T-helper 9 cell (primary cell): Measurements from ENCODE around the gene EIPR1.
"Not testable (repeated sequence)": the region's sequence is repeated elsewhere in the genome, so short reads cannot be mapped to it uniquely, and the experiment has no call there.

ENCODE experiments used
- DNase-seq: peaks from one replicate; pipeline ENCODE4 v3.0.0-alpha.2; 2020

EIPR1 gene

DNA sequence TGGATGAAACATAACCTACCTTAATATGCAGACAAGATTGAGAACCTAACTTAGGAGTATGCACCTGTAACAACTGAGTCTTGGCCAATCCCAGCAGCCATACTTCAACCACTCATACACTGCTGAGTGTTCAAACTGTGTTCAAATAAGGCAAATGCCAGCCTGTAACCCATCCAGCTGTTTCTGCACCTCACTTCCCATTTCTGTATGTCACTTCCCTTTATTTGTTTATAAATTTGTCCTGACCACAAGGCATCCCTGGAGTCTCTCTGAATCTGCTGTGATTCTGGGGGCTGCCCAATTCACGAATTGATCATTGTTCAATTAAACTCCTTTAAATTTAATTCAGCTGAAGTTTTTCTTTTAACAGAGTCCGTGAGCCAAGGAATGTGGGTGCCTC lies 20.2 kb downstream of the EIPR1 start:
- not testable (repeated sequence) for DNase-seq

DNA sequence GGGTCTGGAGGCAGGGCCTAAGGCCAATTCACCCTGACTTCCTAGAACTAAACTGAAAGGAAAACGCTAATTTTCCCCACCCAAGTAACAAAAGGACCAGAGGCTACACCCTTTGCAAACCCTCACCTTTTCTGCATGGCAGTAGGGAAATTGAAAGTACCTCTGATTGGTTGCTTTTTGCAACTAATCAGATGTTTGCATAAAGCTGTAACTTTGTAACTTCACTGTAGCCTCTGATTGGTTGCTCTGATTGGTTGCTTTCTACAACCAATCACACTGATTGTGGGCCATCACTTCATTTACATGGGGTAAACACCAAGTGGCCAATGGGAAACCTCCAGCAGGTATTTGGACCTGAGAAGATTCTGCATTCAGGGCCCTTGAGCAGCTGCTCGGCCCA lies 20.8 kb downstream of the EIPR1 start:
- no peak for DNase-seq

DNA sequence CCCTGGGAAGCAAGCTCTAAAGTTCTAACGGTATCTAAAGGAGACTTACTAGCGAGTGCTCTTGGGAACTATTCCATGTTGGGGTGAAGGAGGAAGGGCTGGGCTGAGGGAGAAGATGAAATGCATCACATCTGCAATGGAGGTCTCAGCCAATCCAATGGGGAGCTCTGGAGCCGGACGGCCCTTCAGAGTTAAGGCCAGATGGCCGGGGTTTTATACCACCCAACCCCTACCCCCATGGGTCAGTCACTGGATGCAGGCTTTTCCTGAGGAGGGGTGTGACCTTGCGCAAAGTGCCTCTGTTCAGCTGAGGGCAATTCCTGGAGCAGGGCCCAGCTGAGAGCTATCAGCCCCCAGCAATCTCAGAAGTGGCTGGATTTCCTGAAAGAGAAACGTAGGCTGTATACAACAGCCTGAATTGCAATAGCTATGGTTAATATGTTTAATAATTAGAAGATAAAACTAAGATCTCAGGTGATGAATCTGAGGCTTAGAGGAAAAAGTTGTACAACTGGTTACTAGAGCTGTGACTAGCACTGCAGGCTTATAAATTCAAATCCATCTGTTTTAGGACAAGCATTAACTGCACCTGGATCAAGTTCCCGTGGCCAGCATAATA lies 21.6 kb downstream of the EIPR1 start:
- DNase-seq, result no peak

DNA sequence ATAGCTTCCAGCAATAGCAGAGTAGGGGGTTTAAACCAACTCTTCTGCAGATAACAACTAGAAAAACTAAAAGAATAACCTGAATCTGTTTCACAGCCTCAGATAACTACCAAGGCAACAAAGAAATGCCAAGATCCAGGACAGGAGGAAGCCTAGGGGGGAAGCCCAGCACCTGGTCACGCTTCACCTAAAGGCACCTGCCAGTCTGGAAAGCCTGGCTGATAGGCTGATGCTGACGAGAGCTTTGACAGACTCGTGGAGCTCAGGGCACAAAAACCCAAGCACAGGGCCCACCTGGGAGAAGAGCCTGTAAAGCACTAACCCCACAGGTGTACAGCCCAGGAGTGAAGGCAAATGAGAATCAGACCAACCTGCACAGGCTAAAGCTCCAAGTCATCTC lies 22.6 kb downstream of the EIPR1 start:
- DNase-seq, result no peak

DNA sequence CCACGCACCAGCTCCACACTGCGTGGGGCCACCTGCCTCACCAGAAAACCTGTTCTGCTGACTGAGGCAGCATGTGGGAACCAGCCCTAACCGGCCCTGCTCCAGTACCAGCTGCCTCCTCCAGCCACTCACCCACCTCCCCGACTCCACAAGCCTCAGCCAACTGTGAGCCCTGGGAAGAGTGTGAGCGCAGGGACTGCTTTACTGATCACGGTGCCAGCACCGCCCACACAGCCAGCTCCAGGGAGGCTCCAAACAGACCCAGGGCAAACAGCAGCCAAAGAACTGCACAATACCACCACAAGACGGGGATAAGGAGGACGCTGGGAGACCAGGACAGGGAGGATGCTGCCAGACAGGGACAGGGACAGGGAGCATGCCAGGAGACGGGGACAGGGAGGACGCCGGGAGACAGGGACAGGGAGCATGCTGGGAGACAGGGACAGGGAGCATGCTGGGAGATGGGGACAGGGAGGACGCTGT lies 28.4 kb downstream of the EIPR1 start:
- DNase-seq, result no peak

DNA sequence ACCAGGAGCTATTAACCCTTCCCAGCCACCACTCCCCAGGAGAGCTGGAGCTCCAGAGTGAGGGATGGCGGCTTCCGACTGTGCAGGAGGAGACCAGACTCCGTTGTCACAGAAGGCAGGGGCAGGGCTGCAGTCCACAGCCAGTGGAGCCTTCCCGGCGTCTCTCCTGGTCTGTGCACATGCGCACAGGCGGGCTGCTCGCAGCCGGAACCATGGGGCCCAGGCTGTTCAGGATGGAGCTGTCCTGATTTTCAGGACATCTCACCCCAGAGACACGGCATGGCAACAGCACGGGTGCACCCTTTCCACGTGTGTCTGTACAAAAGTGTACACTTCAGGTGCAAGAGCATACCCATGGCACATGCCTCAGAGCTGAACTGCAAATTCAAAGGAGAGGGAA lies 28.9 kb downstream of the EIPR1 start:
- no peak for DNase-seq

DNA sequence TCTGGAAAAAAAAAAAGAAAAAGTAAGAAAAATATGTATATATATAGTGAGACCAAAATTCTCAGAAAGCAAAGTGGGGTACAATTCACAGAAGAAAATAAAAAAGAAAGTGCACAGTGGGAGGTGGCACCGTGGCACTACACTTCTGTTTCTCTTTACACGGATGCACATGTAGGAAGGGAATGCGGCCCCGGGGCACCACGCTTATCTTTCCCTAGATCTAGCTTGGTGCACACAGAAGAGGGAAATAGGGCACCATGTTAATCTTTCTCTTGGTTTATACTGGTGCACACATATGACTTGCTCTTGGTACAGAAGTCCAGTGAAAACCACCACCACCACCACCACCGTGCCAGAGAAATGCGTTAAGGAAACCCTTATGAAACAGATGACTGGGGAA lies 32.0 kb downstream of the EIPR1 start:
- no peak for DNase-seq

DNA sequence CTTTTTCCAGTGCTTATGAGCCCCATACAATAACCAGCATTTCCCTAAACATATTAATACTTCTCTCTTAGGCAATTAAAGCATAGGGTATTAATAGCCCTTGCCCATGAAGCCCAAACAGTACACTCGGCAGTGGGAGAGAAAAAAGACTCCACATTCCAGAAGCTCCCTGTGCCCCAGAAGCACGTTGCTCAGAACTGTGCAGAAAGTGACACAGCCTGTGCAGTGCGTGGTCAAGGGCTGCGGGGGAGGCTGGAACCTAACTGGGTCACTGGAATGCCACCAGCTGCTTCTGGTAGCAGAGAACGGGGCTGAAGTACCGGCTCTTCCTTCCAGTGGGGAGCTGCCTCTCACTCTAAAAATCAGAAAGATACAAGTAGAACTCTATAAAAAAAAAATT lies 32.7 kb downstream of the EIPR1 start:
- DNase-seq, result no peak

DNA sequence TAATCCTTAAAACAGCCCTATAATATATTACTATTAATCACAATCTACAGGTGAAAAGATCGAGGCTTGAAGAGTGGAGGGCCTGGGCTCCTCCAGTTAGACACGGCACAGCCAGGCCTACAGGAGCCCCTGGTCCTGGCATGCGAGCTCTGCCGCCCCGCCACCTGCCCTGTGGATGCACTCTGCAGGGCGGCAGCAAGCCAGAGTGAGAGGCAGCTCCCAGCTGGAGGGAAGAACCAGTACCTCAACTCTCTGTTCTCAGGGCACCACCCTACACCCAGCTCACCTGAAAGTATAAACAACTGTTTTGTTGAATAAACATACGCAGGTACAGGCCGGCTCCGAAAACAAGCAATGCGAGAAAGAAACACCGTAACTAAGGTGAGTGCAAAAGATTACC lies 34.6 kb downstream of the EIPR1 start:
- no peak for DNase-seq

DNA sequence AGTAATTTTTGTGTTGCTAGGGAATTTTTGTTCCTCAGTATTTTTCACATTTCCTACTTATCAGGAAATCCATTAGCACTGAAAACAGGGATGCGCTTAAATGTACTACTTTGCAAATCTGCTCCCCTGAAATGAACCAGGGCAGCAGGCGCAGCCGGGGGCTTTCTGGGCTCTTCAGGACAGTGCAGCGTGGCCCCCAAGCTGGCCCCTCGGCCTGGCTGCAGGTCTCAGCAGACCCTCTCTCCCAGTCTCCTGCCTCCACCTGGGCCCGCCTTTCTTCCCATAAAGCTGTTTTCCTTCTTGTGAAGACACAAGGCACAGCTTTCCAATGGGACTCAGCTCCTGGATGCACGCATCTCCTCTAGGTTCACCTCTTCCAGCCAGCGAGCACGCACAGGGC lies 35.3 kb downstream of the EIPR1 start:
- no peak for DNase-seq

DNA sequence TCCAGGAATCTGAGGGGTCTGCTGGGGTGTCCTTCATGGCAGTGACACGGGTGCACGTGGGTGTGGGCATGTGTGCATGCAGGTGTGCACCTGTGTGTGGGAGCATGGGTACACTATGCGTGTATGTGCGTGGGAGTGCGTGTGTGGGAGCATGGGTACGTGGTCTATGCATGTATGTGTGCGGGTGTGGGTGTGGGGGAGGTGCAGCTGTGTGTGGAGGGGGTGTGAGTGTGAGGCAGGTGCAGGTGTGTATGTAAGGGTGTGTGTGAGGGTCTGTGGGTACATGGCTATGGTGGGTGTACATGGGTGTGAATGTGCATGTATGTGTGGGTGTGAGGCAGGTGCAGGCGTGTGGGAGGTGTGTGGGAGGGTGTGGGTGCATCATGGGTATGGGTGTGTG lies 36.3 kb downstream of the EIPR1 start:
- no peak for DNase-seq

DNA sequence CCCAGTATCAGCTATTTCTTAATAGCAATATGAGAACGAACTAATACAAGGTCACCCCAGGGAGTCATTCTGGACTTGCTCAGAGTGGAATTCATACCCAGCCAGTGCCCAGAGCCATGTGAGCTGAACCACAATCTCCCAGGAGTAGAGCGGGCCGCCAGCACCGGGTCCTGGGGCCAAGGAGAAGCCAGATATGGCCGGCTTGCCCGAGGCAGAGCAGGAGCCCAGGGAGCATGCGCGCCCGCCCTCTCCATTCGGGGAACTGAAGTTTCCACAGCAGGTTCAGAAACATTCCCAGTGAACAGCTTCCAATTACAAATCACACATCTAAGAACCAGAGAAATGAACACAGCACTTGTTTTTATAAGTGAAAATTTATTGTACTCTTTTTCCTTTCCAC lies 37.5 kb downstream of the EIPR1 start:
- DNase-seq, result no peak

DNA sequence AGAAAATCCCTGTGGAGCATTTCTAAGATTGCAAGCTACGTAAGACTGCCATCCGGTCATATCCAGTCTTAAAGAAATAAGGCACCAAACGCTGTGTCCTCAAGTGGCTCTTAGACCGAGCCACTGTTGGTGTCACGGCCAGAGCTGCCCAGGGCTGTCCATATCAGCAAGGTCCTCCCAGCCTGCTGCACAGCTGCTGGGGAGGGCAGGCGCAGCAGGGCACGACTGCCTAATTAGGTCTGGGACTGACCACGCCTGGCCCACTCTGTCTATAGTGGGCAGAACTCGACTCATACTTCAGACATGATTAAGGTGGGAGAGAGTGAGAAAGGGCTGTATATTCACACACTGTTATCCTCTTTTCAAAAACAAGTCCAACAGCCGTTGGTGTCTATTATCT lies 39.3 kb downstream of the EIPR1 start:
- no peak for DNase-seq

DNA sequence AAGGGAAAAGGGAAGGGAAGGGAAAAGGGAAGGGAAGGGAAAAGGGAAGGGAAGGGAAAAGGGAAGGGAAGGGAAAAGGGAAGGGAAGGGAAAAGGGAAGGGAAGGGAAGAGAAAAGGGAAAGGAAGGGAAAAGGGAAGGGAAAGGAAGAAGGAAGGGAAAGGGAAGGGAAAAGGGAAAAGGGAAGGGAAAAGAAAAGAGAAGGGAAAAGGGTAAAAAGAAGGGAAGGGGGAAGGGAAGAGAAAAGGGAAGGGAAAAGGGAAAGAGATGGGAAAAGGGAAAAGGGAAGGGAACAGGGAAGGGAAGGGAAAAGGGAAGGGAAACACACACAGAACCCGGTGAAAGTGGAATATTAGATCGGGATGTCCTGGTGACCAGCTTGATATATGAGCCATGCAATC lies 40.8 kb downstream of the EIPR1 start:
- no peak for DNase-seq

DNA sequence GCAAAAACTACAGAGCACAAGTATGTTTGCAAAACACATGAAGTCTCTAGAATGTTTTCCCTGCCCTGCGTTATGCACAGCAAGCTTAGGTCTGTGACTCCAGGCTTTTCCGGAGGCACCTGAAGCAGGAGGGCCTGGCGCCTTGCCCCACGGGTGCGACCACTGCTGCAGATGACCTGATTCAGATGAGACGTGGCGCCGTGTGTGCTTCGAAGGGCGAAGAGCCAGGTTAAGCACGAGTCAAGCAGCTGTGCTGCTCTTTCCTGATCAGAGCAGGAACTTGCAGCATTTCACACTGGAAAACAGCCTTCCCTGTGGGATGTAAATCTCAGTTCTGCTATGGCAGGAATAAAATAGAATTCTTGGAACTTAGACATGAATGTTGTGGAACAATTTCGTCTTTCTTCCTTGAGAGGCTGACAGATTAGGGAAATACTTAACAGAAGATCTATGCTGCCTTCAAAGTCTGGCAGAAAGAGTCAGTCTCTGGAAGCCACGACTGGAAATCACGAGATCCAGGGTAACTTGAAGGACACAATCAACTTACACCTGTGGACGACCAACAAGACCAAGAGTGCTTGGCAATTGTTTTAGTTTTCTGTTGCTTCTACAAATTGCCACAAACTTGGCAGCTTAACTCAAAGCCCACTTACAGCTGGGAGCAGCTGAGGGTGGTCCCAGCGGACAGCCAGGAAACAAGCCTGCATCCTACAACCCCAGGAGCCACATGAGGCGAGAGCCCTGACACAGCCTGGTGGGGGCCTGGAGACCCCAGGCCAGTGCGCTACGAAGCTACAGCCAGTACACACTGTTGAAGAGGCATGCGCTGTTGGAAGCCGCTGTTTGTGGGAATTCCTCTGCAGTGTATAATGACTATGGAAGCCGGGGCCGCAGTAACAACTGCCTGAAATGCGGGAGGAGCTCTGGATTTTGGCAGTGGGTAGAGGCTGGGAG lies 42.9 kb downstream of the EIPR1 start:
- DNase-seq, result no peak

DNA sequence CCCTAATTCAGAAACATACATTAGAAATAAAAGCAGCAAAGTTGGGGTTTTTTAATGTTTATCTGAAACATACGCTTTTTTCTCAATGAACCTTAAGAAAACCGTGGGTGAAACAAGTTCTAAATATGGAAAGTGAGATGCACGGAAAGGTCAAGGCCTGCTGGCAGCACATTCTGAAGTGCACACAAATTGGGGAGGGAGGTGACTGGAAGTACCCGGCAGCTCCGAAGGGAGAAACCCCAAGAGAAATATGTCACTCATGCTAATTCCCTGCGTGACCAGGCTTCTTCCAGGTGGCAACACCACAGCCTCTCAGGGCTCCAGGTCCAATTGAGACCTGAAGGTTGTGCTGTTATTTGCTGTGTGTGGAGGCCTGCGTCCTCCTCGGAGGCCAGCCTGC lies 45.5 kb downstream of the EIPR1 start:
- DNase-seq, result no peak

DNA sequence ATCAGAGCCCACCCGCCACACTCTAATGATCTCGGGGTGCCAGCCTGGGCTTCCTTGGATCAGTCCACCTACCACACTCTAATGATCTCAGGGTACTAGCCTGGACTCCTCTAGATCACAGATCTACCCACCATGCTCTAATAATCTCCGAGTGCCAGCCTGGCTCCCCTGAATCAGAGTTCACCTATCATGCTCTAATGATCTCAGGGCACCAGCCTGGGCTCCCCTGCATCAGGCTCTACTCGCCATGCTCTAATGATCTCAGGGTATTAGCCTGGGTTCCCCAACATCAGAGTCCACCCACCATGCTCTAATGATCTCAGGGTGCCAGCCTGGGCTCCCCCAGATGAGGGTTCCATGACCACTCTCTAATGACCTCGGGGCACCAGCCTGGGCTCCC lies 48.1 kb downstream of the EIPR1 start:
- no peak for DNase-seq

DNA sequence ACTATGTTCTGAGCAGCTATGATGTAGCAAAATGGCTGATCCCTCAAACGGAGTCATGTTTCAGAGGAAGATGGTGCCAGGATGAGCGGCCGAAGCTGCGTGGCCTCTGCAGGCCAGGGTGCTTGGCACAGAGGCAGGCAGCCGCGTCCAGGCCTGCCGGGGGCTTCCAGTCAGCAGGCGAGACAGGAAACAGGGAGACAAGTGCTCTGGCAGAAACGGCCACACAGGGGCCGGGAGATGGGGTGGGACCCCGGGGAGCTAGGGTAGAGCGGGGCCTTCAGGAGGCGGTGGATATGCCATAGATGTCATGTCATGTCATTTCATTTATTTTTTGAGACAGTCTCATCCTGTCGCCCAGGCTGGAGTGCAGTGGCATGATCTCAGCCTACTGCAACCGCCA lies 50.7 kb downstream of the EIPR1 start:
- no peak for DNase-seq

DNA sequence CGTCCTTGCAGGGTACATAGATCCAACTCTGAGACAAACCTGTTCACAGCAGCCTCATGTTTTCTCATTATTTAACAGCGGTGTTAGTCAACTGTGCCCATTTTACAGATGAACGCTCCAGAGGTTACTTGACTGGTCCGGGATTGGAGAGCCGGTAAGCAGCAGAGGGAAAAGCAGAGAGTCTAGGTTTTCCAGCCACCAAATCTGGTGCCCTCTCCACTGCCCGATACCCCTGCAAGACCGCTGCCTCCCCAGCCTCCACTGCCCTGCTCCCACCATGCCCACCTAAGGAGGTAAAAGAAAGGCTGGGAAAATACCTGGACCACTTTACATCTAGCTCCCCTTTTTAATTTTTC lies 51.5 kb downstream of the EIPR1 start:
- DNase-seq, result no peak

DNA sequence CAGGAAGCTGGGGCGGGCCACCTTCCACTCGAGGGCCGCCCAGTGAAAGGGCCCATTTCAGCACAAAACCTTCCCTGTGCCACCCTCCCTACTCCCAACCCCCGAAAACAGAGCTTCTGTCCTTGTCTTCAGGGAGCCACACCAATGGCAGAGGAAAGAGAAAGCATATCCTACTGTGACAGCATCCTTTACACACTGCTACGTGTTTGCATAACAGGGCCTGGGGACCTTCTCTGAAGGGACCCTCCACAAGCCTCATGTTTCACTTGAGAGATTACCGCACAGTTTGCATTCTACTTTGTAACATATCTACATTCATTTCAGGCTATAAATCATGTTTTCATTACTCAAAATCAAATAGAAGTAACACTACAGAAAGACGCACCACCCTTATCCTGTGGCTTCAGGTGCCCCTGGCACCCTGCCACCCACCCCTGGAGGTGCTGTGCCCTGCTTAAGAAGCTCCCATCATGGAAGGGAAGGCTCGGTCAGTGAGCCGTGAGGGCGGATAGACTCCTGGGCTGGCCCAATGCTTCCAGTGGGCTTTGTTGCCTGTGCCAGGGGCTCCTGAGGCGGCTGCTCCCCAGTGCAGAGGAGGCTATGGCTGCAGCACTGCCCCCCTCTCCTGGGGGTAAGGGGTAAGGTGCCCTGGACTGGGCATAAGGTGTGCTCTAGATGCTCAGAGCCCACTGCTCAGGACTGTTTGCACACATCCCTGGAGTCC lies 52.0 kb downstream of the EIPR1 start:
- no peak for DNase-seq

DNA sequence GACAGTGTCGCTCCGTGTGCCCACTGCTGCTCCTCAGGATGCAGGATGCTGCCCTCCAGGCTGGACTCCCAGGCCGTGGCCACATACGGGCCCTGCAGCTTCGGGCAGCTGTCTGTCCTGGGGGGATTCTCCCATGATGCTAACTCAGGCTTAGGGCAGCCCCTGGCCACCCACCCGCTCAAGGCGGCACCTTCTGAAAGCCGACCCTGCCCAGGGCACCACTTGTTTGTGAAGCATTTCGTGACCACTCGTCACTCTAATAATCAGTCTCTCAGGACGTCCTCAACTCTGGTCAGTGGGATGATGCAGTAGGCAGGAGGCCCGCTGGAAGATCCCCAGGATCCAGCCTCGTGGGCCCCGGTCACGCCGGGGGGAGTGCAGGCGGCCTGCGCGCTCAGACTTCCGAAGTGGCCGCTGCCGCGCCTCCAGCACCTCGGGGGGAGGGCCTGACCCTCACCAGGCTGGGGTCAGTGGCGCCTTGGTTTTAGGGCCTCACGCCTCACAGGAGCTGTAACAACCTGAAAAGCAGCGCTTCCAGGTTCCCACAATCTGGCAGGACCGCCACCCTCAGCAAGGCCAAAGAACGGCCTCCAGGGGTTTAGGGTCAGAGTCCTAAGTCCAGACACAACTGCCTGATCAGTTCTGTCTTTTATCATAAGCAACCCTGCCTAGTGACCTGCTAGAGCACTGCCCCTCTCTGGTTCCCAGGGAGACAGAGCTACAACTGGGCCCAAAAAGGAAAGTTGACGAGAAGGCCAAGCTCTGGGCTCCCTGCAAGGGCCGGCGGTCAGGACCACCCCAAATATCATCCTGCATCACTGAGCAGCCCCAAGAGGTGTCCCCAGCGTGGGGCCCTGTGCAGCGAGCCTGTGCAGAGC lies 53.0 kb downstream of the EIPR1 start:
- DNase-seq, result no peak

DNA sequence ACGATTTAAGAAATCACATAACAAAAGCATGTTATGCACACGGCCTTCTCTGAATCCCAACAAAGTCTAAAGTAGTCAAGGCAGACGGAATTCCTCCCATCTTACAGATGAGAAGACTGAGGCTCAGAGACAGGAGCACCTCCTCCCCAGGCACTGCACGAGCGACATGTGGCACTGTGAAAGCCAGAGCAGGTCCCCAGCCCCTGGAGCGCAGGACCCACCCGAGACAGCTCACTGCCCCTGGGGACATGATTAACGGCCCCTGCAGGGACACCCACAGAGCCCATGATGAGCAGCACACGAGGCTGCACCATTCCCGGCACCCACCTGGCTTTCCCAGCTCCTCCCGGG lies 53.6 kb downstream of the EIPR1 start:
- DNase-seq, result no peak
